Measurements from ENCODE around the gene NRXN3.

DNA sequence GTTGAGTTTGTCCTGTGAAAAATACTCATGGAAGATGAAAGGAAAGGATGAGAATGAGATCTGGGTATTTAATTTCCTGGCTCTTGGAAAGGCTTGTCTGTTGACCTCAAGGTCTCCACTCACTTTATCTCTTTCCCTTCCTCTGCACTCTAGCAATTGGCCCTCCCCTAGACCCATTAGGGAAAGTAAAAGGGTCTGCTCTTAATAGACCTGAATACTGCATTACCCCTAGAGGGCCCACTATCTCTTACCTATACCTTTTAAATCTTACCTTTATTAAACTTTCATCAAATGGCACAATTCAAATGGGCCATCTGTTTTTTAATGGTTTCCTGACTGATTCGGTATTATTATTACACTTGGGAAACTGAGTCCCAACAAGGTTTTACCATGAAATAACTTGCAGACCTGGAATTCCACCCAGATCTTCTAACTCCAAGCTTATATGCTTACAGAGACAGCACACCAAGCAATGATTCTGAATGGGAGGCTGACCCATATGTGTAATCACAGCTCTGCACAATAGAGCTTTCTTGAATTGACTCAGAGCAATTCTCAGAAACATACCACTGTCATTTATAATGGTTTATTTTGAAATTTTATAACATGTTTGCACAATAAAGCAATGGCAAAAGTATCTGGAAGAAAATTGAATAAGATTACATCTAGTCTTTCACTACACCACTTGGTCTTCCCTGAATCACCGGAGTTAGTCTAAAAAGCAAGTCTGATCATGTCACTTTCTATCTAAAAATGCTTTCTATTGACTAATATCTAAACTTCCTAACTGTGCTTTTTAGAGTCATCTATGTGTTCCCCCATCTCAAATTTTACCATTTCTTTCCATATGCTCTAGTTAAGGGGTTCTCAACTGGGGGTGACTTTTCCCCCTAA lies 618.5 kb downstream of the NRXN3 start:
- TF ChIP-seq, protein P1, sequence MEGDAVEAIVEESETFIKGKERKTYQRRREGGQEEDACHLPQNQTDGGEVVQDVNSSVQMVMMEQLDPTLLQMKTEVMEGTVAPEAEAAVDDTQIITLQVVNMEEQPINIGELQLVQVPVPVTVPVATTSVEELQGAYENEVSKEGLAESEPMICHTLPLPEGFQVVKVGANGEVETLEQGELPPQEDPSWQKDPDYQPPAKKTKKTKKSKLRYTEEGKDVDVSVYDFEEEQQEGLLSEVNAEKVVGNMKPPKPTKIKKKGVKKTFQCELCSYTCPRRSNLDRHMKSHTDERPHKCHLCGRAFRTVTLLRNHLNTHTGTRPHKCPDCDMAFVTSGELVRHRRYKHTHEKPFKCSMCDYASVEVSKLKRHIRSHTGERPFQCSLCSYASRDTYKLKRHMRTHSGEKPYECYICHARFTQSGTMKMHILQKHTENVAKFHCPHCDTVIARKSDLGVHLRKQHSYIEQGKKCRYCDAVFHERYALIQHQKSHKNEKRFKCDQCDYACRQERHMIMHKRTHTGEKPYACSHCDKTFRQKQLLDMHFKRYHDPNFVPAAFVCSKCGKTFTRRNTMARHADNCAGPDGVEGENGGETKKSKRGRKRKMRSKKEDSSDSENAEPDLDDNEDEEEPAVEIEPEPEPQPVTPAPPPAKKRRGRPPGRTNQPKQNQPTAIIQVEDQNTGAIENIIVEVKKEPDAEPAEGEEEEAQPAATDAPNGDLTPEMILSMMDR (IDR thresholded peaks at IDR 0.05), result no peak
- TF ChIP-seq POLR2A (IDR thresholded peaks at IDR 0.05), result no peak
